ENCODE results near the gene FCN3. TPM values are rescaled to one million over a fixed set of nuclear protein-coding genes. Genes with fewer than 3 reads are reported as not detected.
A peak's percentile ranks its signal among the peaks of the same experiment; 100 is the strongest.
"Not testable (repeated sequence)": the region's sequence is repeated elsewhere in the genome, so short reads cannot be mapped to it uniquely, and the experiment has no call there.

The FCN3 gene
- total and polyA plus RNA-seq, 9 of the 15 experiments (the other 6 are each of a cell fraction or from before 2014, with no cell fraction given), result 0.49 TPM; not detected in 8

- H3K36me3 ChIP-seq (ENCODE audit: control insufficient read depth, insufficient read depth, low read length), result peaks cover 66% of the 10 kb centered on the region
- BruUV-seq (replicated peaks); H3K4me2 ChIP-seq (ENCODE audit: insufficient read depth, low read length); ATAC-seq; CTCF ChIA-PET (ENCODE audit: low intra/inter-chr PET ratio); H3K79me2 ChIP-seq (ENCODE audit: control insufficient read depth, insufficient read depth, low read length); H3K9ac ChIP-seq (ENCODE audit: insufficient read depth in 1 of 2, low read depth in 2 of 2, low read length in 2 of 2); H3K27me3 ChIP-seq (ENCODE audit: control insufficient read depth in 2 of 2, insufficient read depth in 2 of 2, low read length in 2 of 2); DNase-seq (ENCODE audit: extremely low read depth in 1 of 4, low spot score in 3 of 4); H3K4me3 ChIP-seq; H3K9me1 ChIP-seq (ENCODE audit: control insufficient read depth, insufficient read depth, low read length); H3K27ac ChIP-seq (ENCODE audit: extremely low read depth, low read depth, low read length); in situ Hi-C loops (cut with MboI); H3K9me3 ChIP-seq (replicated peaks; ENCODE audit: control insufficient read depth, insufficient read depth, low read depth, low read length); intact Hi-C loops (cut with micrococcal nuclease); H4K20me1 ChIP-seq (replicated peaks; ENCODE audit: control insufficient read depth, insufficient read depth, low read length); H2AFZ ChIP-seq (ENCODE audit: low read depth, low read length); FAIRE-seq: not testable (repeated sequence)
- peaks cover 0 to 12% of the 10 kb centered on the region in 2 experiments; a peak in 2 of 5 replicates for H3K4me1 ChIP-seq (replicated peaks in 1 of 2; ENCODE audit: control insufficient read depth in 2 of 2, insufficient read depth in 2 of 2, low read length in 2 of 2)
- POLR2A ChIA-PET, result interaction anchor here (0.5 to 1.1 kb wide), 2 partner anchors 10 to 1705 kb away, joined by 3 read pairs; no protein-coding TSS in a partner anchor
- TF ChIP-seq POLR2AphosphoS5 (IDR thresholded peaks at IDR 0.05; ENCODE audit: control insufficient read depth, insufficient read depth, low read depth, low read length), result 0 out of 2 replicates have a peak, but pooled peaks have one; percentile 1
- 73% methylated on average over 2 of the region's 2 CpGs for WGBS (ENCODE audit: insufficient coverage, low coverage, missing lambda C conversion rate)
Measured at GRCh38 chr1:27406791-27407190, 32.2 kb upstream of the FCN3 start.

- FAIRE-seq, result no peak
- peak overlapping the region in 1 of 2 experiments; percentile 53; a peak in 1 of 4 replicates for H3K9ac ChIP-seq (ENCODE audit: insufficient read depth in 1 of 2, low read depth in 2 of 2, low read length in 2 of 2)
- H2AFZ ChIP-seq (ENCODE audit: low read depth, low read length), result no peak overlapping the region
- H3K27ac ChIP-seq (ENCODE audit: extremely low read depth, low read depth, low read length), result no peak overlapping the region
- ChIA-PET POLR2A (interaction anchor here (0.5 kb wide), 1 partner anchor 1706 kb away, joined by 3 read pairs; no protein-coding TSS in a partner anchor), CTCF (ENCODE audit: low intra/inter-chr PET ratio) (no interaction called here)
- H3K4me1 ChIP-seq (replicated peaks in 1 of 2; ENCODE audit: control insufficient read depth in 2 of 2, insufficient read depth in 2 of 2, low read length in 2 of 2), result peaks cover 0 to 12% of the 10 kb centered on the region in 2 experiments; a peak in 2 of 5 replicates
- 91% methylated on average over 4 of the region's 4 CpGs for WGBS (ENCODE audit: insufficient coverage, low coverage, missing lambda C conversion rate)
- no peaks in the 10 kb centered on the region for H3K79me2 ChIP-seq (ENCODE audit: control insufficient read depth, insufficient read depth, low read length)
- DNase-seq (ENCODE audit: extremely low read depth in 1 of 4, low spot score in 3 of 4), result no peak
- H3K27me3 ChIP-seq (ENCODE audit: control insufficient read depth in 2 of 2, insufficient read depth in 2 of 2, low read length in 2 of 2), result no peaks in the 10 kb centered on the region
- no TSS peak for BruUV-seq (replicated peaks)
- H3K36me3 ChIP-seq (ENCODE audit: control insufficient read depth, insufficient read depth, low read length), result peaks cover 63% of the 10 kb centered on the region
- no peak overlapping the region for H3K4me2 ChIP-seq (ENCODE audit: insufficient read depth, low read length)
- H3K4me3 ChIP-seq, result no peak overlapping the region
- no peak for ATAC-seq
- TF ChIP-seq ZNF696 (CRISPR knock-in tag; conservative IDR thresholded peaks at IDR 0.05) (no peak), TARDBP (IDR thresholded peaks at IDR 0.05) (no peak), ZNF324 (CRISPR knock-in tag; IDR thresholded peaks at IDR 0.05) (no peak), E2F6 (IDR thresholded peaks at IDR 0.05; ENCODE audit: borderline replicate concordance in 1 of 2, extremely low read depth in 1 of 2, insufficient read depth in 1 of 2, insufficient read length in 1 of 2, low read depth in 1 of 2, low read length in 1 of 2, poor library complexity in 1 of 2, severe bottlenecking in 1 of 2) (no peak), MBD2 (IDR thresholded peaks at IDR 0.05; ENCODE audit: borderline replicate concordance, low read depth) (no peak), GTF2F1 (IDR thresholded peaks at IDR 0.05; ENCODE audit: low read depth, low read length) (no peak), ZBTB17 (CRISPR knock-in tag; IDR thresholded peaks at IDR 0.05) (no peak), ZNF589 (CRISPR knock-in tag; IDR thresholded peaks at IDR 0.05; ENCODE audit: low read depth) (no peak), ZNF76 (CRISPR knock-in tag; IDR thresholded peaks at IDR 0.05; ENCODE audit: borderline replicate concordance) (no peak)
- H3K9me1 ChIP-seq (ENCODE audit: control insufficient read depth, insufficient read depth, low read length), result no peaks in the 10 kb centered on the region
- H4K20me1 ChIP-seq (replicated peaks; ENCODE audit: control insufficient read depth, insufficient read depth, low read length), result no peaks in the 10 kb centered on the region
- H3K9me3 ChIP-seq (replicated peaks; ENCODE audit: control insufficient read depth, insufficient read depth, low read depth, low read length), result no peaks in the 10 kb centered on the region
- intact Hi-C loops (cut with micrococcal nuclease) (no loop called here), in situ Hi-C loops (cut with MboI) (no loop called here)
Measured at GRCh38 chr1:27406362-27406680, 31.7 kb upstream of the FCN3 start.
